NT2/D1 (cell line): ENCODE results near the gene ADSS1.

Source experiments
- DNase-seq: peaks from one replicate; pipeline ENCODE4 v3.0.0-alpha.2; 2011; ENCODE audit warnings: low read depth, low spot score
- H3K27me3 ChIP-seq: 2 replicates; pipeline ENCODE4 v1.6.0; 2011; ENCODE audit warnings: mild to moderate bottlenecking; ENCODE audit not compliant: insufficient read length, insufficient read depth
- H3K36me3 ChIP-seq: 2 replicates; pipeline ENCODE4 v1.6.1; 2011; ENCODE audit warnings: mild to moderate bottlenecking, low read length, mixed read lengths; ENCODE audit not compliant: insufficient read depth, insufficient read length
- H3K4me1 ChIP-seq: 2 replicates; pipeline ENCODE4 v1.5.1; 2011; ENCODE audit not compliant: insufficient read depth, insufficient read length
- H3K4me3 ChIP-seq: 2 replicates; pipeline ENCODE4 v1.5.1; 2011; ENCODE audit warnings: low read depth; ENCODE audit not compliant: insufficient read length
- H3K9ac ChIP-seq: 2 replicates; pipeline ENCODE4 v1.6.0; 2011; ENCODE audit warnings: low read depth; ENCODE audit not compliant: insufficient read length
- H3K9me3 ChIP-seq: 2 replicates; pipeline ENCODE4 v1.5.1; 2011; ENCODE audit warnings: mild to moderate bottlenecking, low read length; ENCODE audit not compliant: insufficient read depth
- SUZ12 ChIP-seq: IDR thresholded peaks from 2 replicates; pipeline ENCODE4 v1.6.1; 2011; ENCODE audit not compliant: insufficient read length, insufficient read depth; ENCODE audit errors: extremely low read depth
- YY1 ChIP-seq: IDR thresholded peaks from 2 replicates; pipeline ENCODE4 v1.6.1; 2011; ENCODE audit not compliant: insufficient read length, insufficient read depth
- ZNF274 ChIP-seq: IDR thresholded peaks from 2 replicates; pipeline ENCODE4 v1.6.1; 2011; ENCODE audit warnings: mild to moderate bottlenecking, low read depth, low read length

The ADSS1 gene

GRCh38 chr14:104783484-104784217 is 59.6 kb downstream of the ADSS1 start:
- H3K4me1 ChIP-seq: no peaks in the 10 kb centered on the region
- DNase-seq: no peak
- H3K9me3 ChIP-seq: no peaks in the 10 kb centered on the region
- H3K9ac ChIP-seq: no peak overlapping the region
- H3K4me3 ChIP-seq: no peak overlapping the region
- peaks cover 55% of the 10 kb centered on the region for H3K36me3 ChIP-seq
- TF ChIP-seq ZNF274 (no peak), SUZ12 (no peak), YY1 (no peak)
- no peaks in the 10 kb centered on the region for H3K27me3 ChIP-seq

- H3K4me3 ChIP-seq: no peak overlapping the region
- no peak for DNase-seq
- H3K4me1 ChIP-seq: no peaks in the 10 kb centered on the region
- TF ChIP-seq SUZ12 (no peak), YY1 (no peak), ZNF274 (no peak)
- no peaks in the 10 kb centered on the region for H3K9me3 ChIP-seq
- H3K27me3 ChIP-seq: no peaks in the 10 kb centered on the region
- no peak overlapping the region for H3K9ac ChIP-seq
- peaks cover 55% of the 10 kb centered on the region for H3K36me3 ChIP-seq
Measured at GRCh38 chr14:104784218-104784568, 60.2 kb downstream of the ADSS1 start.

GRCh38 chr14:104784846-104785707 is 61.0 kb downstream of the ADSS1 start:
- DNase-seq: no peak
- Histone ChIP-seq H3K27me3 (no peaks in the 10 kb centered on the region), H3K36me3 (peaks cover 57% of the 10 kb centered on the region), H3K9me3 (no peaks in the 10 kb centered on the region), H3K4me3 (no peak overlapping the region), H3K9ac (no peak overlapping the region), H3K4me1 (no peaks in the 10 kb centered on the region)
- TF ChIP-seq YY1 (no peak), ZNF274 (no peak), SUZ12 (no peak)

- peaks cover 61% of the 10 kb centered on the region for H3K36me3 ChIP-seq
Measured at GRCh38 chr14:104785708-104786080, 61.7 kb downstream of the ADSS1 start.

GRCh38 chr14:104786091-104786586 is 62.1 kb downstream of the ADSS1 start:
- H3K4me3 ChIP-seq: no peak overlapping the region
- no peak overlapping the region for H3K9ac ChIP-seq
- H3K36me3 ChIP-seq: peaks cover 61% of the 10 kb centered on the region
- no peaks in the 10 kb centered on the region for H3K27me3 ChIP-seq
- DNase-seq: no peak
- H3K9me3 ChIP-seq: no peaks in the 10 kb centered on the region
- no peaks in the 10 kb centered on the region for H3K4me1 ChIP-seq
- TF ChIP-seq ZNF274 (no peak), SUZ12 (no peak), YY1 (no peak)

More at GRCh38 chr14:104785708-104786080, 61.7 kb downstream of the ADSS1 start:
- no peak for TF ChIP-seq YY1
- TF ChIP-seq SUZ12: no peak
- TF ChIP-seq ZNF274: no peak
- Histone ChIP-seq H3K9me3 (no peaks in the 10 kb centered on the region), H3K4me3 (no peak overlapping the region), H3K9ac (no peak overlapping the region), H3K27me3 (no peaks in the 10 kb centered on the region), H3K4me1 (no peaks in the 10 kb centered on the region)
- no peak for DNase-seq

- no peak for DNase-seq
- H3K9me3 ChIP-seq: no peaks in the 10 kb centered on the region
- H3K9ac ChIP-seq: no peak overlapping the region
- no peak for TF ChIP-seq ZNF274
- H3K4me1 ChIP-seq: peaks cover 3% of the 10 kb centered on the region
- no peaks in the 10 kb centered on the region for H3K27me3 ChIP-seq
- H3K4me3 ChIP-seq: no peak overlapping the region
- peaks cover 64% of the 10 kb centered on the region for H3K36me3 ChIP-seq
Measured at GRCh38 chr14:104786726-104787675, 63.0 kb downstream of the ADSS1 start.
